Putamen (tissue), 1 donor: ENCODE measurements around the gene PPP2R2C.

Experiments
- DNase-seq: peaks from one replicate; pipeline ENCODE4 v3.0.0-alpha.2; 2016; ENCODE audit warnings: low spot score

Gene PPP2R2C

GRCh38 chr4:6424425-6424824, 48.0 kb downstream of the PPP2R2C start:
- DNase-seq = no peak

GRCh38 chr4:6423575-6423974, 48.8 kb downstream of the PPP2R2C start:
- DNase-seq = no peak

- DNase-seq = no peak
These were observed 49.5 kb downstream of the PPP2R2C start for GRCh38 chr4:6422866-6423265.

- DNase-seq = no peak
These were observed 50.3 kb downstream of the PPP2R2C start for GRCh38 chr4:6422105-6422504.

DNA sequence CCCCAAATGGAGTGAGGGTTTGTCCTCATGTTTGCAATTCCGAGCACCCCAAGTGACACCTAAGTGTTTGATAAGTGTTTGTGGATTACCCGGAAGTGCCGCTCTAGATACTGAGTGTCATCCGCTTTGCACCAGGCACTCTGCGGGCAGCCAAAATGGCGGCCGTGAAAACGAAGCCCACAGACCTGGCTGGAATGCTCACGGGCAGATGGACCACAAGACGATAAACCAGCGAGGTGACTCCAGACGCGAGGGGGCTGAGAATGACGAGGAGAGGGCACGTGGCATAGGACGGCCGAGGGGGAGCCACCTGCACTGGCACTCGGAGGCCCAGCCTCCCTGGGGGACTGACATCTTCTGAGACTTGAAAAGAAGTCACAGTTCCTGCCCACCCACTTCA, 51.0 kb downstream of the PPP2R2C start:
- no peak for DNase-seq

DNA sequence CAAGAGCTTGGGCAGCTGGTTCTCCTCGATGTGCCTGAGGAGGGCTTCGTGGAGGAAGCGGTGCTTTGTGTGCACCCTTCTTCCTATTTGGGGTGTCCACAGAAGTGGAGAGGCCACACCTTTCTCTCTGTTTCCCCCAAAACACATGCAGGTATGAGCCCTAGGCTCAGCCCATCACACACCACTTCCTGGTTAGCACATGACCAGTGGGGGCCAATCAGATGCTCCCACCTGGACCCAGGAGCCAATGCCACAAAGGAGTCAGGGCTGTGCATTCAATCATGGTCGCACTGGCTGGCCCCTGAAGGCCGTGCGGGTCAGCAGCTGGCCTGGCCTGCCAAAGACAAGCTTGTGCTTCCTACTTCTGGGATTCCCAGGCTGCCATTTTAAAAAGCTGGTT, 51.4 kb downstream of the PPP2R2C start:
- DNase-seq = no peak

DNA sequence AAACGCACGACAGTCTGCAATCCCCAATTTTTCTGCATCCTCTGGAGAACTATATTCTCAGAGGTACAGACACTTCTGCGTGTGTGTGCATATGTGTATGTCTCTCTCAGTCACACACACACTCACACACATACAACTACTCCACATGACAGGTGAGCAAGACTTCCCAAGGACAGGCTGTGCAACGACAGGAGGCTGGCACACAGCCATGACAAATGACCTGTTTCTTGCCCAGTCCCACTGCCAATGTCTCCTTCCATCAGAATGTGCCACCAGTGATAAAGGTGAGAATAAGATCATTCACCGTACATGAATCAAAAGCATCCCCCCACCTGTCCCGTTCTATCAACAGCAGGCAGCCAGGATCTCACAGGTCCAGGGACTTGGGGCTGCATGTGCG, 52.4 kb downstream of the PPP2R2C start:
- no peak for DNase-seq

- peak; percentile 74 for DNase-seq
These were observed 52.9 kb downstream of the PPP2R2C start for GRCh38 chr4:6419452-6420028.

DNA sequence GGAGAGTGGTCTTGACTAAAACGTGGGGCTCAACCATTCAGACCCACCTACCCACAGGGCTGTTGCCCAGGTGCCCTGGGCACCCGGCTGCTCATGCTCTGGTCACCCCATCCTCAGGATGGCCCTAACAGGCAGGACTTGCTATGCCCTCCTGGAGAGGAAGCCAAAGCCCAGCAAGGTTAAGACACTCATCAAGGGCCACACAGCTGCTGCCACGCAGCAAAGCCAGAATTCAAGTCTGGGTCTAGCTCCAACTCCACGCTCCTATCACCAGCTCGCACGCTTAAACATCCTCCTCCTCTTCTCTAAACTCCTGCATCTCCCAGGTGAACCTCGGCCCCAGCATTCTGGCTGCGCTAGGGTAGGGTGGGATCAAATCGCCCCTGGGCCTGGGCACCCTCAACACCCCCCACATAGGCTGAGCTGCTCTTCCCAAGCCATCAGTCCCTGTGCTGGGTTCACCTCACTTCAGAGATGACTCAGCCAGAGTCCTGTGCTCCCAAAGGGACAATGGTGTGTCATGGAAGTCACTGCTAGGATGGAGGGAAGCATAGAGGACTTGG, 54.1 kb downstream of the PPP2R2C start:
- no peak for DNase-seq

- no peak for DNase-seq
These were observed 54.8 kb downstream of the PPP2R2C start for GRCh38 chr4:6417516-6418050.

DNA sequence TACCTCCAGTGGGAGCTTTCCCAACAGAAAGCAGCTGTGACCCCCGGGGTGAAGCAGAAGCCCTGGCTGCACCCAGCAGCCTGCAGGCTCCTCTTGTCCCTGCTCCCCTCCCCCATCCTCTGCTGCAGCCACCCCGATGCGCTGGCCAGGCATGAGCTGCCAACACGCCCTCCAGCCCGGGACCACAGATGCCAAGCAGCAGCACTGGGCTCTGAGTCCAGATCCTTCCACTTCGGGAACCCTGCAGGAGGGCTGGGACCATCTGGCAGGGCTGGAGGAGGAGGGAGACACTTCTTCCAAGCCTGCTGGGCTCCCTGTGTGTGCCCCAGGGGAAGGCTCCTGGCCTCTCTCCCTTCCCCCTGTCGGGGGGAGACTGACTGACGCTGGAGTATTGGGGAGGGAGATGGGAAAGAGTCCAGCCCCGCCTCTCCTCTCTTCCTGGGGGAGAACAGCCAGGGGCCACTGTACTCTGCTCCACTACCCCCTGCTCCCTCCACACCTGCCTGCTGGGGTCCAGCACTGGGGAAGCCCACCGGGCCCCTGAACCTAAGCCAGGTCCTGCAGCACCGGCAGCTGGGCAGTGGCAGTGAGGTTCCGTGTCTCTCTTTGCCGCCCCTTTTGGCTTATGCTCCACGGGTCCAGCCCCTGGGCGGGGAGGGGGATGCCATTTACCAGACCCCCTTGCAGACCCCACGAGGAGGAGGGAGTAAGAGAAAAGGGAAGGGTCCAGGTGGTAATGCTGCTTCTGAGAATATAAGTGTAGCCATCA, 55.7 kb downstream of the PPP2R2C start:
- DNase-seq = peak; percentile 67

- no peak for DNase-seq
These were observed 57.2 kb downstream of the PPP2R2C start for GRCh38 chr4:6415031-6415705.

DNA sequence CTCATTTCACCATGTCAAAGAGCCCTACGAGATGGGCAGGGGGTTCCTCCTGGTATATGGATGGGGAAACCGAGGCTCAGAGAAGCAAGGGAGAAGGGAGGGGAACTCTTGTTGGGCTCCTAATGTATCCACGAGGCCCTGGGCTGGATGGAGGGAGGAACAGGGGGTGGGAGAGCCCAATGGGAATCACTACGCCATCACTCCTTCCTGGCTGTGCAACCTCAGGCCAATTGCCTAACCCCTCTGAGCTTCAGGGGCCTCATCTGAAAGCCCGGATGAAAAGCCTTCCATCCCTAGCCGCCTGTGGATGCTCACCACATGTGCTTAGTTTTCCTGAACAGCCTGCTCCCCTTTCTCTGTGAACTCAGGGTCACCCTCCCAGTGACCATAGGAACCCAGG, 57.8 kb downstream of the PPP2R2C start:
- DNase-seq = no peak

GRCh38 chr4:6410664-6411063, 61.8 kb downstream of the PPP2R2C start:
- DNase-seq = no peak

DNA sequence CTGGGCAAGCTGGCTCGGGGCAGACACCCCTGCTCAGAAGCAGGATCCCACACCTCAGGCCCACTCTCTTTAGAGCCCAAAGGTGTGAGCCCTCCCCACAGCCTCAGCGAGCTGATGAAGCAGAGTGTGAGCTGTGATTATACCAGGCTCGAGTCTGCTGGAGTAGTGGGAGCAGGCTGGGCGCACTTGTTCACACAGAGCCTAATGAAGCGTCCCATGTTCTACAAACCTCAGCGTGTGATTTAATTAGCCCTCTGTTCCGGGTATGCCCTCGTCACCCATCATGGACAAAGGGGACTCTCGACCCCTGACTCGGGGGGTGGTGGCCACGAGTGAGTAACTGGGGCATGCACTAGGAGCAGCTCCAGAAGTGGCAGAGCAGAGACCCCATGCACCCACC, 62.3 kb downstream of the PPP2R2C start:
- DNase-seq = no peak

DNA sequence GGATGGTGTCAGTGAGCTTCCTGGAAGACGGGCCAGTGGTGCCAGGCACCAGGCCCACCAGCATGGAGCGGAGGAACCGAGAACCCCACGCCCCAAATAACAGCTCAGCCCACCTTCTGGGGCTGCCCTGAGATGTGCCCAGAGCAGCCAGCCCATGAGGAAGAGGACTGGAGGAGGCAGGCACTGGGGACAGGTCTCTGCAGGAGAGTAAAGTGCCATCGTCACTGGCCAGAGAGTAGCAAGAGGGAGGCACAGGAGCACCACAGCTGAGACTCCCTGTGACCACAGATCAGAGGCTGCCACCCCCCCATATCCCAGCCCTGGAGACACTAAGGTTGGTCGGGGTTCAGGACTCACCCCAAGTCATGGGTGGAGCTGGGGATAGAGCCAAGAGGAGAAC, 63.0 kb downstream of the PPP2R2C start:
- no peak for DNase-seq

DNA sequence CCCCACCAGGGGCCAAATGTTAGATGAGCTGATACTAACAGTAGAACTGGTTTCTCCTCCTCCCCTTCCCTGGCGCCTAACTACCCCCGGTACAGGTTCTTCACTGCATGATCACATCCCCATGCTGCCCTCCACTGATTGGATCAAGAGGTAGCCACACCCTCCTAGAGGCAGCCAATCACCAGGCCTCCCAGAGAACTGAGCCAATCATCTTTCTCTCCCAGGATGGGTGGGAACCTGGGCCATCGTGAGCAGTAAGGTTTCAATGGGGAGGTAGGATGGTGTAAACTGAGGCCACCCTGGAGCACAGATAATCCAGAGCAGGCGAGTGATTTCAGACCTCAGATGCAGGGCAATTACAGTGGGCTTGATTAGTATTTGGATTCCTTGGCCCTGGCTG, 64.2 kb downstream of the PPP2R2C start:
- no peak for DNase-seq

DNA sequence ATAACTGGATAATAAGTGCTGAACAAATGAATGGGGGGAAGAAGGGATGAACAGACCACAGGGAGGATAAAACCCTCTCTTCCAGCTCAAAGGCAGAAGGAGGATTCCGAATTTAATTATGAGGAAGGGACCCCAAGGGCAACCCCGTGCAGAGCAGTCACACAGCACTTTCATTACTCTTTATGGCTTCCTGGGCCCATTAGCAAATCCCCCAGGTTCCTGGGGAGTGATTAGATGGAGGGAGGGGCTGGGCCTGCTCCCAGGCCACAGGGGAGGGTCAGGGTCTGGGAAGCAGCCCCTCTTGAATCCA, 67.1 kb downstream of the PPP2R2C start:
- DNase-seq = no peak

- DNase-seq = no peak
These were observed 67.6 kb downstream of the PPP2R2C start for GRCh38 chr4:6404611-6405396.

GRCh38 chr4:6403400-6403685, 69.1 kb downstream of the PPP2R2C start:
- no peak for DNase-seq

DNA sequence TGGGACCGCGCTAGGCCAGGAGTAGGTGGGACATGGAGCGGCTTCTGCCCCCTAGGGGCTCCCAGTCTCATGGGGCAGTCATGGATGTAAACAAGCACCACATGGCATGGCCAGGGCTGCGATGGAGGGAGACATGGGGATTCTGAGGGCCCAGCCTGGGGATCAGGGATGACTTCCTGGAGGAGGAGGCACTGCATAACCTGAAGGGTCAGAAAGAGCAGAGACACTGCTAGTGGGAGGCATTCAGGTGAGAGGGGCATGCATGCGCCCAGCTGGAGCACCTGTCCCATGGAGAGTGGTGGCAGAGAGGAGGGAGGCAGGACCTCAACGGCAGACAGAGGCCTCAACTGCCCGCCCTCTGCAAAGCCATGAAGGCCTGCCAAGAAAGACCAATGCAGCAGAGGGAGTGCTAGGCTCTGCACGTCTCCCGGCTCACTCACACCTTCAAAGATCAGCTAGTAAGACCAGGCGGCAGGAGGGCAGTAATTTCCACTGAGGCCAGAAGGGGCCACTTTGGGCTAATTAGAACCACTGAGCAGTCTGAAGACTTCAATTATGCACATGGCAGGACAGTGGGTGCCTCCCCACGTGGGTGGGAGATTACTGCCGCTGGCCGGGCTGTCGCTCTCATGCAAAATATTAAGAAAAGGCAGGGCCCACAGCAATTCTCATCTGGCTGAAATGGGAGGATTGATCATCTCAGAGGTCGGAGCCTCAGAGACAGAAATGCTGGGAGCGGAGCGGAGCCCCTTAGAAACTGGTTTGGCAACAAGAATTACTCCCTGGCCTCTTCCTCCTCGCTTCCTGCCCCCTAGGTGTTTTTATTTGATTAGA, 69.6 kb downstream of the PPP2R2C start:
- DNase-seq = no peak

DNA sequence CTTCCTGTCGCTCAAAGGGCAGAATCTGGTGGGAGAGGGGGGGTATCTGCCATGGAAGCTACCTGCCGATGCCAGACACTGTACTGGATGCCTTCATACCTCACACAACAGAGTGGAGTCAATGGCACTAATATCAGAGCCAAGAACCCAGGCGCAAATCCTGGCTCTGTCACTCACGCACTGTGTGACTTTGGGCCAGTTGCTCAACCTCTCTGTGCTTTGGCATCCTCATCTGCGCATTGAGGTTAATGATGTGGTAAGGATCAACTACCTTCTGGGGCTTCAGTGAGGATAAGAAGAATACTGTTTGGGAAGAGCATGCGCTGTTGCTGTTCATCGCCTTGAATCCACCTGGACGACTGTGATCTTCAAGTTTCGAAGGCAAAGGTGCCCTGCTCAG, 70.6 kb downstream of the PPP2R2C start:
- DNase-seq = no peak
